Measurements from ENCODE around the gene INO80C.
"Not testable (repeated sequence)": the region's sequence is repeated elsewhere in the genome, so short reads cannot be mapped to it uniquely, and the experiment has no call there.

The INO80C gene

DNA sequence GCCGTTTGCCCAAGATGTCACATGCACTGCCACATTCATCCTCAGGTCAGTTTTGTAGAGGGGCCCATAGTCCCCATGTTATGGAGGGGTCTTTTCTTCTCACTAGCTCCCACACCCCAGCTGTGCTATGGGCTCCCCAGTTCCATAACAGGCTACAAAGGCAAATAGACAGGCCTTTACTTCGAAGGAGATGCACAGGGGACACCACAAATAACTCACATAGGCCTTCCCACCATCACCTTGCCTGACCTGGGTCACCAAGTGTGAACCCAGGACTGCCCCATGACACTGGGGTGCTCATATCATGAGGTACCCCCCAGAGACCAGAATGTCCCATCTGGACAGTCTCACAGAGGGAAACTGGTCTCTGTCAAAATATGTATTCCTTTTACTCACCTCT lies 15.0 kb upstream of the INO80C start:
- DNase-seq, result no peak

DNA sequence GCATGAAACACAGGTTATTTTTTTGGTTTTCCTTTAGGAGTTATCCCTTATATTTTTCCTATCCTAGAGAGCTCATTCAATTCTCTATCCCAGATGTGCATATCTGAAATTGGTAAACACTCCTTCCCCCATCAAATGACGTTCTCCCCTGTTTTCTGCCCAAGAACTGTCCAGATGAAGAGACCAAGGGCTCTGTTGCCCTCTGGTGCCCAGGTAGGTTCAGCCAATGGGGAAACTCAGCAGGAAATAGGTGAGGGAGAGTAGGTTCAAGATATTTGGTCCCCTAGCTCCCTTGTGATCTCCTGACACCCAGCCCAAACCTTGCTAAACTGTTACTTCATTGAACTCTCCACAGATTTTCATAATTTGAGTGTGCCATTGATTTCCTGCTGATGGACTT lies 14.1 kb upstream of the INO80C start:
- no peak for DNase-seq

DNA sequence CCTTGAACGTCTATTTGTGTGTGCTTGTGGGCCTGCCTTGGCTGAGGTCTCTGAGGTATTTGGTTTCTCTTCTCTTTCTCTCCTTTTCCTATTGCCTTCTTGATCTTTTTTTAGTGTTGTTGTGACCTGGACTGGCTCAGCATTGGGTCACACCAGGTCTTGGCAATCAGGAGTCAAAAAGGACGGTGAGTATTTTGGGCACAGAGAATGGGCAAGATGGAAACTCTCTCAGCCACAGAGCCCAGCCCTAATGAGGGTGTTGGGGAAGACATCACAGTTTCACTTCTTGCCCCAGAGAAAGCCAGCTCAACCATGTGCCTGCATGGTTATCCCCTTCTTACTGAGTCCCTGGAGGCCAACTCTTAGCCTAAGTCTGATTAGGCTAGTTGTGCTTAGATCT lies 13.7 kb upstream of the INO80C start:
- DNase-seq, result no peak

DNA sequence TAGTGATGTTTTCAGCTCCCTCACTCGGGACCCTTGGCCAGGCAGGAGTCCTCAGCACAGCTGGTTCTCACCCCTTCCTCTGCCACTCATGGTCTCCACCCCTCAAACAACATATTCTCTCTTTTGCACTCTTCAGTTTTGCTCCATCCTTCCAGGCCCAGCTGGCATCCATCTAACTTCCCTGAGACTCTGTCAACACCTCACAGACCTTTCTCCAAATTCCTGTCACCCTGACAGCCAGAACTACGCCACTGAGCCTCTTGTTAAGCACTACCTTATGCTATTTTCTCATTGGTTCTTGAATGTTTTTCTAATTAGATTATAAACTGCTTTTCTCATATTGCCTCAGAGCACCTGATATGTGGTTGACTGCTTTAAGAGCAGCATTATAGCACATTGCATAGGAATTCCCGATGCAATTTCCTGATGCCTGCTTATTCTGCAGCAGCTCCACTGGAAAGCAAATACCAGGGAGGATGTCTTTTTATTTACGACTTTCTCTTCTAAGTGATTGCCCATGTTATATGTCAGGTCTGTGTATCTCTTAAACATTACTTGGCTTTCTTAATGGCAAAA lies 12.4 kb upstream of the INO80C start:
- DNase-seq, result no peak

DNA sequence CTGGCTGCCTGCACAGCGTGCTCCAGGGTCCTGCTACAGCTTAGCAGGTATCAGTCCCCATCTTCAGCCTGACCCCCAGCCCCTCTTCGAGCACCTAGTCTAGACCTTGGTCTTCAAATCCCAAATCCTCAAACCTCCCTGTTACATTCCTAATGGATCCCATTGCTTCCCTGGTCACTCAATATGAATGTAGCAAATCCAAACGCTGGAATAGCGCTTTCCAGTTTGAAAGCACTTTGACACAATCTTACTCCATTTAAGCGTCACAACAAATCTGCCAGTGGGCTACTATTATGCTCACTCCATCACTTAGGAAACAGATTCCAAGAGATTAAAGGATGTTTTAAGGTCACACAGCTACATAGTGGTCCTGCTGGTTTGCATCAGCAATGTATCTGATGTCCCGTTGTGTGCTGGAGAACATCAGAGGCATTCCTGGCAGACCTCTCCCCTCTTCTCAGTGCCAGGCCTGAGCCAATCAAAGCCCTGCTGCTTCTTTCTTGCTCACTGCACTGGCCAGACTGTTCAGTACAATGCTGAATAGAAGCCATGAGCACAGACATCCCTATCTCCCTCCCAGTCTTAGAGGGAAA lies 11.1 kb upstream of the INO80C start:
- DNase-seq, result no peak

DNA sequence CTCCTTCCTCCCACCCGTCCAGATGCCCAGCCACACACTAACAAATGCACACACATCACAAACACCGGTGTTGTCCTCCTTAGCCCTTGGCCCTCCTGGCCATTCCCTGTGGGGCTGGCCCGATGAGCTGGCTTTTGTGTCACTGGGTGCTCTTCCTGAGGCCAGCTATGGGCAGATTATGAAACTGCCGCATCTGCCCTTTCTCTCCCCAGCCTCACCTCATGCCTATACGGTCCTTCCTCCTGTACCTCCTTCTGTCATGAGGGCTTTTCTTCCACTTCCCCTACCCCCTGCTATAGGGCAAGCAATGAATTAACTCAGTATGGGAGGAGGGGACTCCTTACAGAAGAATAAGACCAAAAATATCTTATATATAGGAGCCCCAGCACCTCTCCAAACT lies 10.3 kb upstream of the INO80C start:
- DNase-seq, result no peak

DNA sequence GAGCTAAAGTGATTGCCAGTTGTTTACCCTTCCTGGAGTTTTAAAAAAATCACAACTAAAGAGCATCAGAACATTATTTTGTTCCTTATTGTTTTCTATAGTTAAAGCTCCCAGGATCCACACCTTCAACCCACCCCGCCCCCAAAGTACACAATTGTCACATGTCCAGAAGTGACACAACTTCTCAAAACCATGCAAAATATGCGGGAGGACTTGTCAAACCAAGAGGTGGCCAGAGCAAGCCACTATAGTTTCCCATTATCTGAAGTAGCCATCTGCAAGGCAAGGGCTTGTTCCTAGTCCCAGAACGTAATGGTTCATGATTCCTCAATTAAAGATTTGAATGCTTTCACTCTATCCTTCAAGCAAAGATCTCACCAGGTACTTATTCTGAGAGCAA lies 9.9 kb upstream of the INO80C start:
- DNase-seq, result no peak

DNA sequence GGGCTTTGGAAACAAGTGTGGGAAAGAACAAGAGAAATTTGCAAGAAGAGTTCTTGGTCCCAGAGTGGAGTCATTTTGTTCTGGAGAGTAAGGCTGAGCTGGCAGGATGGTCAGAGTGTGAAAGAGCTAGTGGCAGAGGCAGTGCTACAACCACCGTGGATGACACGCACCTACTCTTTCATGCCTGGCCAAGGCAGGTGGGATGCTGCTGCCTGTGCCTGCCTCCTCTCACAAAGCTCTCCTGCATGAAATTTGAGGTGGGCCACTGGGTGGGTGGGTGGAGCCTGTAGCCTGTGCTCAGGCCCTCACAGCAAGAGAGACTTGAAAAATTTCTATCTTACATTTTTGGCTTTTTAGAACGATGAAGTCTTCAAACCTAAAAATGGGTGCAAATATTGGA lies 9.4 kb upstream of the INO80C start:
- no peak for DNase-seq

DNA sequence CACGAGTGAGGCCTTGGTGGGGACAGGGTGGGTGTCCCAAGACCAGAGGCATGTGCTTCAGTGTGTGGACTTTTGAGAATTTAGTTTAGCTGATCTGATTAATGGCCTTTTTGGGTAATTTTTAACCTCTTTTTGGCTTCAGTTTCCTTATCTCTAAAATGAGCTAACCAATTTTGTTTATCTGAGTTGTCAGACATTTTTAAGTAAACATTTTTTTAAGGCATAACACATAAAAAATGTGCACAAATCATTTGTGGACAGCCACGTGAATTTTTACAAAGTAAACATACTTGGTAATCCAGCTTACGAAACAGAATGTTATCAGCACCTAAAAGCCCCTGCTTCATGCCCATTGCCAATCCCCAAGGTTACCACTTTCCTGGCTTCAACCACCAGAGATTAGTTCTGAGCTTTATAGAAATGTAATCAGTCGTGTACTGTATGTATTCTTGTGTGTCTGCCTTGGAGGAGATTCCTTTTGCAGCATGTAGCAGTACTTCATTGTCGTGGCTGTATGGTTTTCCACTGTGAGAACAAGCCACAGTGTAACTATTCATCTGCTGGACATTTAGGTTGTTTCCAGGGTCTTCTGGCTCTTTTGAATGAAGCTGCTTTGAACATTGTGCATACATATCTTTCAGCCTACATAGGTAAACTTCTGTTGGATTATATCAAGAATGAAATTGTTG lies 8.4 kb upstream of the INO80C start:
- no peak for DNase-seq

DNA sequence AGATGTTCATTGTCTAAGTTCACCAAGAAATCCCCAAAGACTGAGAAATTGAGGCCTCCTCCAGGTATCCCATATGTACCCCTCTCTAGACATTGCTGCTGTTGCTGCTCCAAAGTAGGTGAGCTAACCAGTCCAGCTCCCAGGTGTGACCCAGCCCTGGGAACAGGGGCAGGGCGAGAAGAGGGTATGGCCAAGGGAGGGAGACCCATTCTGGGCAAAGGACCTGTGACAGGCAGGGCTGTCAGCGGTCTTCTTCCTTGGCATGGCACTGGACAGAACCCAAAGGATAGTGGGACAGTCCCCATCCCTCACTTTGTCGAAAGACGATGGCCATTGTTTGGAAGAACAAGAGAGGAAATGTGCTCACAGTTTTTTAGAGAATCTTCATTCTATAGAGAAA lies 7.2 kb upstream of the INO80C start:
- DNase-seq, result no peak

DNA sequence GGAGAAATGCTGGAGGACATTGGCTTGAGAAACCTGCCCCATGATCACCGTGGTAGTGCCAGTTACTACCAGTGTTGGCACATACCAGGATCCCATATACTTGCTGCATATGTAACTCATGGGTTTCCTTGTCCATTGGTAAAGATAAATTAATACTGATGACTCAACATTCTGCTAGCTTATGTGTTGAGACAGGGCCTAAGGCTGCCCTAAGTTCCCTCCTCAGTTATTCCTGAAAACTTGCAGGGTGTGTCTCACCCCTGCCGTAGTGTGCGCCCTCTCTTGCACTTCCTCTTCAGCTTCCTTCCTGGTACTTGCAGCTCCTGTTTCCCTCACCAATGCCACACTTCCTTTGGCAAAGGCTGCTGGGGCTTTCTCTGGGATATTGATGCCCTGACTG lies 4.3 kb upstream of the INO80C start:
- DNase-seq, result no peak

DNA sequence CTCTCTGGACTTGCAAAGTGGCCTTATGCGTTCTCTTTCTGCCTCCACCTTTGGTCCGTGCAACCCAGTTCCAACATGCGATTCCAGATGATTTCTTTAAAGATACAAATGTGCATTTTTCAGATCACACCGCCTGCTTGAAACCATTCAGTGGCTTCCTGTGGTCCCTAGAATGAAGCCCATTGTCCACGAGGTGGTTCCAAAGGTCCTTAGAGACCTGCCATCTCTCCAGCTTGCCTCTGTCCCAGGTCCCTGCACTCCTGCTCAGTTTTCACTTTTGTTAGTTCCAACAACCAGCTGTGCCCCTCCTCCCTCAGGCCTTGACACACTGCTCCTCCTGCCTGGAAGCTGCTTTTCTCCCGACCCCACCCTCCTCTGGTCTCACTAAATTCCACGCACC lies 3.6 kb upstream of the INO80C start:
- DNase-seq, result no peak

DNA sequence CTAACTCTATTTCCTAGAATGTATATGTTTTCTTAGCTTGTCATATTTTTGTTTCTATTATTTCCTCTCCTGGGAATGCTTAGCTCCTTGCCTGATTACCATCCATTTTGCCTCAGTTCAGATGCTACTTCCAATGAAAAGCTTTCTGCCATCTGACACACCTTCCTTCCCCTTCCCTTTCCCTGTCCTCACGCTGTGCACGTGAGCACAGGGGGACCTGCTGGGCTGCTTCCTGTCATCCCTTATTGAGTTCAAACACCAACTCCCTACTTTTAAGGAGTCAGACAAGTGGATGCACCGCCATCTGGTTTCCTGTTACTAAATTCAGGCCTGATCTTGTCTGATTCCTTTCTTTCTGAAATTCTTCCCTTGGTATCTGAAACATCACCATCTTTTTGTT lies 2.4 kb upstream of the INO80C start:
- no peak for DNase-seq

DNA sequence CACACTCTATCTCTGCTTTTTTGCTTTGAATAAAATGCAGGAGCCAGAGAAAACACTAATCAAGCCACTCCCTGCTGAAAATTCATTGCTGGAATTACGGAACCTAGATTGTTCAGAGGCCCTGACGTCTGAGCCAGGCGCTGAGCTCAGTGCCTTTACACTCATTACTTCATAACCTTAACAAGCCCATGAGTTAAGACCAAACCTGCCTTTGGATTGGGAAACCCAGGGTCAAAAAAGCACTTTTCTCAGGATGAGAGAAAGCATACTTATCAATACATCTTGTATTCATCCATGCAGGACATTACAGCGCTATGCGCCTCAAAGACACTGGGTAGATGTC lies 762 bp downstream of the INO80C start:
- no peak for DNase-seq

DNA sequence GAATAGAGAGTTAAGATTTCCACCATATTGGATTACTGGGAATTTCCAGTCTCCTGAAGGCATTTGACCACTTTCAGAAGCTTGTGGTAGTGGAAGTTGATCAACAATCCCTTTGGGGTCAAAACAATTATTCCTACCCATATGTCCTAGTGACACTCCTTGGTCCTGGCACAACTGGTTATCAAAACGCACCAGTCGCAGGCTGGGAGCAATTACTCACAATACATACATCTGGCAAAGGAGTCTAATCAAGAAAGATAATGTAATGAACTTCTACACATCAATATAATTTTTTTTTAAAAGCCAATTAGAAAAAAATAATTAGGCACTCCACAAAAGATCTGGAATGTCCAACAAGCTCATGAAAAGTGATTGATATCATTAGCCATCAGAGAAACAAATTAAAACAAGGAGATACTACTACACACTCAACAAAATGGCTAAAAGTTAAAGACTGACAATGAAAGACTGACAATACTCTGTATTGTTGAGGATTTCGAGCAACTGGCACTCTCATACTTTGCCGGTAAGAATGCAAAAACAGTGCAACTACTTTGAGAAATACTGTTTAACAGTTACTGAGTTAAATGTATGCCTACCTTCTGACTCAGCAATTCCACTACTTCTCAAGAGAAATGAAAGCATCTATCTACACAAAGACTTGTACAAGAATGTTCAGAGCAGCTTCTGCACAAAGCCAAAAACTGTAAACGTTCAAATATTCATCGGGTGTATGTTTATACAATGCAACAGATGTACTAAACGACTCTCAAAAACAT lies 2.0 kb downstream of the INO80C start:
- no peak for DNase-seq

DNA sequence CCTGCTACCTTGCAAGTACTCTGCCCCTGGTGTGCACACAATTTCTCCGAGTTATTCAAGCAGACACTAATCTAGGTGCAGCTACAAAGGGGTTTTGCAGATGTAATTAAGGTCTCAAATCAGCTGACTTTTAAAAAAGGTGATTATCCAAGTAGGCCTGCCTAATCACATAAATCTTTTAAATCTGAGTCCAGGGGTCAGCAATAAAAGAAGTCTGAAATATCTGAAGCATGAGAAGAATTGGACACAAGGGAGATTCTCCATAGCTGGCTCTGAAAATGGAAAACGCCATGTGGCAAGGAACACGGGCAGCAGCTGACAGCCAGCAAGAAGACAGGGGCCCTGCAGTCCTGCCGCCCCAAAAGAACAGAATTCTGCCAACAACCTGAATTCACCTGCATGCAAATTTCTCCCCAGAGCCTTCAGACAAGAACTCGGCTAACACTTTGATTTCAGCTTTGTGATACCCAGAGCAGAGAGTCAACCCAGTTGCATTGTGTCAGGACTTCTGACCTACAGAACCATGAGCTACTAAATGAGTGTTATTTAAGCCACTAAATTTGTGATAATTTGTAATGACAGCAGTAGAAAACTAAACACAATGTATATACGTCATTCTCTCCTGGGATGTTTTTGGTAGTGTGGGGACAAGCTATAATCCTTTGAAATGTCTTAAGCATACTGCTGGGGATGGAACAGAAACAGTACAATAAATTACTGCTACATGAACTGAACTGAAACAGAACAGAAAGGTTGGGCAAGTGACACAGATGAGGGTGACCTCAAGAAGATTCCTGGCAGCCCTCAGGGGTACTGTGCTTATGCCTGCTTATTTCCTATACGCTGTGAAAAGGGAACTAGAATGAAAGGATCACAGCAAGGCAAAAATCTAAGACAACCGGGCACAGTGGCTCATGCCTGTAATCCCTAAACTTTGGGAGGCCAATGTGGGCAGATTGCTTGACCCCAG lies 3.2 kb downstream of the INO80C start:
- DNase-seq, result no peak

DNA sequence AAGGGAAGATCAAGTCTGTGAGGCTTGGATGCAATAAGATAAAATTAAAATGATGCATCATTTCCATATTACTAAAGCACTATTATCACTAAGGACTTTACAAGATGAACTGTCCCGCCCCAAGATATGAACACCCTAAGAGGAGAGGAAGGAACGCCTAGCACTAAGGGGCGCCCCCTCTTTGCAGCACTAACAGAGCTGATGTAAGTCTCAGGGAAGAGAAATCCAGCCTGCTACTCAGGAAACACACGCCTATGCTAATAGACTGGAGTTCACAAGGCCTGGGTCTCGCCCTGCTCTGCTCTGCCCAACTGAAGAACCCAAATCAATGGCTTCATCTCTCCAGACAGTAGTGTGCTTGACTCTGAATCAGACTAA lies 6.1 kb downstream of the INO80C start:
- DNase-seq, result no peak

DNA sequence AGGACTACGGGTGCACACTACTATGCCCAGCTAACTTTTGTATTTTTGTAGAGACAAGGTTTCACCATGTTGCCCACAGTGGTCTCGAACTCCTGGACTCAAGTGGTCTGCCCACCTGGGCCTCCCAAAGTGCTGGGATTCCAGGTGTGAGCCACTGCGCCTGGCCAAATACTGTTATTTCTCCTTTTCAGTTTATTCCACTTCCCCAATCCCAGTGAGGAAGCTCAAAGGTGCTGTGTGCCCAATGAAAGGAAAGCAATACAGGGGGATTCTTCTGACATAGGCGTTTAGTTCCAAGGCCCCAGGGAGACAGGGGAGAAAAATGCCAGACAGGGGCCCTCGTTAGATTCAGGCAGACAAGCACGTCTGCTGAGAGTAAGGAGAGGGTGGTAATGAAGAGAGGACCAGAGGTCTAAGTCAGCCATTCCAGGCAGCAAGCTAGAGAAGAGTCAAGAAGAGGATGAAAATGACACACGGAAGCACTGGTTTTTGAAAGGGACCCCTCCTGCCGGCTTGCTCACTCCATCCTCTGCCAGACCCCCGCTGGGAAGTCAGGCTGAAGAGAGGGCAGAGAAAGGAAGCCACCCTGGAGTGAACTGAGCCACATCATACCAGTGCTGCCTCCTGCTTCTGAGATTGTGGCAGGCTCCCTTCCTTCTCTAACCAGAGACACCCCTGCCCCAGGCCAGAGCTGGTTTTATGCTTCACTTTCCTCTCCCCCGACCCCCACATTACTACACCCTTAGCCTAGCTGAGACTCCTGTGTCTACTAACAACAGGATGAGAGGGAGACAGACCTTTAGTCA lies 6.7 kb downstream of the INO80C start:
- DNase-seq, result no peak

DNA sequence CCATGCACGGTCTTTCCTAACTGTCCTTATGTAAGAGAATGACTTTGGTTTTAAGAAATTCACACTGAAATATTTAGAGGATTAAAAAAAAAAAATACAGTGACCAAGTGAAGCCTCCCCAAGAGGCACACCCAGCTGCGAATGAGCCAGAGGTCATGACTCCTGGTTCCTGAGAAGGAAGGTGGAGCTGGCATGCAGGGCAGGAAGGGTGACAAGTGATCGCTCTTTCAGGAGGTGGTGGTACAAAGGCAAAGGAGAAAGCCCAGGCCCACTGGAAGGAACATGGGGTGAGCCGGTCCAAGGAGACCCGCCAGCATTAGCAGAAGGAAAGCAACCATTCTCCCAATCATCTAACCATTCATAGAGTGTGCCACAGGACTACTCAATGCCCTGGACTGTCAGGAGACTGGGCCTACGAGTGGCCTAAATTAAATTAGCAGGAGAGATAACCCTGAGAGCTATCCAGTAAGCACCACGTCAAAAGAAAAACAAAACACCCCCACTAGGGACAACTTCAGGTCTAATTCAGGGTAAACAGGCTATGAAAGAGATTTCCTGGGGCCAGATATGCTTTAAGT lies 7.8 kb downstream of the INO80C start:
- DNase-seq, result no peak

DNA sequence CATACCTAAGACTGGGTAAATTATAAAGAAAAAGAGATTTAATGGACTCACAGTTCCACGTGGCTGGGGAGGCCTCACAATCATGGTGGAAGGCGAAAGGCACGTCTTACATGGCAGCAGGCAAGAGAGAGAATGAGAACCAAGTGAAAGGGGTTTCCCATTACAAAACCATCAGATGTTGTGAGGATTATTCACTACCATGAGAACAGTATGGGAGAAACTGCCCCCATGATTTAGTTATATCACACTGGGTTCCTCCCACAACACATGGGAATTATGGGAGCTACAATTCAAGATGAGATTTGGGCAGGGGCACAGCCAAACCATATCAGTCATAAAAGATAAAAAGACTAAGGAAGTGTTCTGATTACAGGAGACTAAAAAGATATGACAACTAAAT lies 8.5 kb downstream of the INO80C start:
- DNase-seq, result not testable (repeated sequence)

DNA sequence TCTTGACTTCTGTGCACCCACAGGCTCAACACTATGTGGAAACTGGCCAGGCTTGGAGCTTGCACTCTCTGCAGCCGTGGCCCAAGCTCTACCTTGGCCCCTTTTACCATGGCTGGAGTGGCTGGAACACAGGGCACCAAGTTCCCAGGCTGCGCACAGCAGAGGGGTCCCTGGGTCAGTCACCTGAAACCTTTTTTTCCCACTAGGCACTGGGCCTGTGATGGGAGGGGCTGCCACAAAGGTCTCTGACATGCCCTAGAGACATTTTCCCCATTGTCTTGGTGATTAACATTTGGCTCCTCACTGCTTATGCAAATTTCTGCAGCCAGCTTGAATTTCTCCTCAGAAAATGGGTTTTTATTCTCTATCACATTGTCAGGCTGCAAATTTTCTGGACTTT lies 9.4 kb downstream of the INO80C start:
- DNase-seq, result not testable (repeated sequence)

DNA sequence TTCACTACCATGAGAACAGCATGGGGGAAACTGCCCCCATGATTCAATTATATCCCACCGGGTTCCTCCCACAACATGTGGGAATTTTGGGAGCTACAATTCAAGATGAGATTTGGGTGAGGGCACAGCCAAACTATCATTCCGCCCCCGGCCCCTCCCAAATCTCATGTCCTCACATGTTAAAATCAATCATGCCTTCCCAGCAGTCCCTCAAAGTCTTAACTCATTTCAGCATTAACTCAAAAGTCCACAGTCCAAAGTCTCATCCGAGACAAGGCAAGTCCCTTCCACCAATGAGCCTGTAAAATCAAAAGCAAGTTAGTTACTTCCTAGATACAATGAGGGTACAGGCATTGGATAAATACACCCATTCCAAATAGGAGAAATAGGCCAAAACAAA lies 10.2 kb downstream of the INO80C start:
- not testable (repeated sequence) for DNase-seq
